ENCODE data around the gene CTNNA3.

The CTNNA3 gene

GRCh38 chr10:66575251-66575855 is 1120.6 kb downstream of the CTNNA3 start:
- DNase-seq (ENCODE audit: low spot score) (no peak), FAIRE-seq (no peak)

GRCh38 chr10:66572700-66573099 is 1123.3 kb downstream of the CTNNA3 start:
- no peak for FAIRE-seq

GRCh38 chr10:66565999-66566398 is 1130.0 kb downstream of the CTNNA3 start:
- DNase-seq (ENCODE audit: low spot score): no peak
- FAIRE-seq: no peak

More at GRCh38 chr10:66572700-66573099, 1123.3 kb downstream of the CTNNA3 start:
- no peak for DNase-seq (ENCODE audit: low spot score)

- FAIRE-seq (no peak), DNase-seq (ENCODE audit: low spot score) (no peak)
These were observed 1131.7 kb downstream of the CTNNA3 start for GRCh38 chr10:66564287-66564686.

- no peak for FAIRE-seq
- no peak for DNase-seq (ENCODE audit: low spot score)
These were observed 1140.9 kb downstream of the CTNNA3 start for GRCh38 chr10:66555061-66555460.

GRCh38 chr10:66552331-66552730 is 1143.7 kb downstream of the CTNNA3 start:
- DNase-seq (ENCODE audit: low spot score): no peak

GRCh38 chr10:66550351-66550750 is 1145.6 kb downstream of the CTNNA3 start:
- no peak for DNase-seq (ENCODE audit: low spot score)
- no peak for FAIRE-seq

More at GRCh38 chr10:66552331-66552730, 1143.7 kb downstream of the CTNNA3 start:
- FAIRE-seq: no peak

- FAIRE-seq (no peak), DNase-seq (ENCODE audit: low spot score) (no peak)
These were observed 1157.1 kb downstream of the CTNNA3 start for GRCh38 chr10:66538908-66539307.

- FAIRE-seq (no peak), DNase-seq (ENCODE audit: low spot score) (no peak)
These were observed 1157.6 kb downstream of the CTNNA3 start for GRCh38 chr10:66538371-66538770.

GRCh38 chr10:66537186-66537585 is 1158.8 kb downstream of the CTNNA3 start:
- DNase-seq (ENCODE audit: low spot score) (no peak), FAIRE-seq (peak; percentile 33)

- no peak for FAIRE-seq
These were observed 1160.6 kb downstream of the CTNNA3 start for GRCh38 chr10:66535439-66535838.

GRCh38 chr10:66534866-66535265 is 1161.1 kb downstream of the CTNNA3 start:
- DNase-seq (ENCODE audit: low spot score) (no peak), FAIRE-seq (no peak)

More at GRCh38 chr10:66535439-66535838, 1160.6 kb downstream of the CTNNA3 start:
- no peak for DNase-seq (ENCODE audit: low spot score)

GRCh38 chr10:66521506-66521905 is 1174.5 kb downstream of the CTNNA3 start:
- no peak for FAIRE-seq
- no peak for DNase-seq (ENCODE audit: low spot score)

- FAIRE-seq (no peak), DNase-seq (ENCODE audit: low spot score) (no peak)
These were observed 1176.4 kb downstream of the CTNNA3 start for GRCh38 chr10:66519616-66520015.

GRCh38 chr10:66514666-66515065 is 1181.3 kb downstream of the CTNNA3 start:
- FAIRE-seq (no peak), DNase-seq (ENCODE audit: low spot score) (no peak)

- FAIRE-seq: no peak
- no peak for DNase-seq (ENCODE audit: low spot score)
These were observed 1182.5 kb downstream of the CTNNA3 start for GRCh38 chr10:66513504-66513903.

GRCh38 chr10:66505003-66505657 is 1190.9 kb downstream of the CTNNA3 start:
- no peak for FAIRE-seq
- DNase-seq (ENCODE audit: low spot score): no peak

- FAIRE-seq: no peak
These were observed 1194.6 kb downstream of the CTNNA3 start for GRCh38 chr10:66501356-66501755.

GRCh38 chr10:66483966-66484365 is 1212.0 kb downstream of the CTNNA3 start:
- no peak for FAIRE-seq
- no peak for DNase-seq (ENCODE audit: low spot score)

More at GRCh38 chr10:66501356-66501755, 1194.6 kb downstream of the CTNNA3 start:
- no peak for DNase-seq (ENCODE audit: low spot score)

GRCh38 chr10:66472156-66472555 is 1223.8 kb downstream of the CTNNA3 start:
- FAIRE-seq: no peak
- DNase-seq (ENCODE audit: low spot score): no peak

GRCh38 chr10:66467042-66467441 is 1229.0 kb downstream of the CTNNA3 start:
- FAIRE-seq (no peak), DNase-seq (ENCODE audit: low spot score) (no peak)

- no peak for DNase-seq (ENCODE audit: low spot score)
- no peak for FAIRE-seq
These were observed 1229.4 kb downstream of the CTNNA3 start for GRCh38 chr10:66466622-66467021.

GRCh38 chr10:66463611-66464010 is 1232.4 kb downstream of the CTNNA3 start:
- no peak for FAIRE-seq
- DNase-seq (ENCODE audit: low spot score): no peak
